Measurements from ENCODE around the gene ICA1.

Gene ICA1

DNA sequence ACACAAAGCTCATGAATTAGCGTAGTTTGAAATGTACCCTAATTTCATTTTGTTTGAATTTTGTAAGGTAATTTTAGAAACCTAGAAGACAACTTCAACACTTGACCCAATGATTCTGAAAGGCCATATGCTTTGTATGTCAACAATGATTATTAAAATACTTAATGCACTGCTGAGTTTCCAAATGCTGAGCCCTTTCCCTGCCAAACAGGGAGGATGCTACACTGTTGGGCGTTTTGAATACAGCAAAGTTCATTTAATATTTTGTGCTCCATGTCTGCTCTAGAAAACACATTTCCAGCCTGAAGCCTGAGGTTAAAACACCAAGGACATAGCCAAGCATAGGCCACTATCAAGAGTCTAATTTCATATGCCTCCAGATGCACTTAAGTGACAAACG, 99.8 kb downstream of the ICA1 start:
- DNase-seq (ENCODE audit: extremely low read depth, low read depth): no peak
- no peak overlapping the region for H3K4me3 ChIP-seq (replicated peaks; ENCODE audit: low read depth, low read length)
- TF ChIP-seq CTCF (IDR thresholded peaks at IDR 0.05; ENCODE audit: low read depth, low read length, missing control alignments): no peak

DNA sequence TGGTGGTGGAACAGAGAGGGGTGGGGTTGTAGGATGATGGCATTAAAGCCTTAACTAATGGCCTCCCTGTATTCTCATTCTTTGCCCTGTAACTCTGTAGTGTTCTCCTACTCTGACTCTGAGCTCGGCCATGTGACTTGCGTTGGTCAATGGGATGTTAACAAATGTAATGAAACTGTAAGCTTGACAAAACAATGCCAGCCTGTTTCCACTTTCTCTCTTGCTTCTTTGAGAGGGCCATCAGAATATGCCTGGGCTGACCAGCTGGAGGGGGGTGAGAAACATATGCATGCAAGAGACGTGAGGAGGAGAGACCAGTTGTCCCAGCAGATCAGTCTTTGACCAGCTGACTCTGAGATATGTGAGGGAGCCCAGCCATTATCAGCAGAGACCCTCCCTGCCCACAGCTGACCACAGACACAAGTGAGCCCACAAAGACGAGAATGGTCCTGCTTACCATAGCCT, 100.6 kb downstream of the ICA1 start:
- DNase-seq (ENCODE audit: extremely low read depth, low read depth): no peak

DNA sequence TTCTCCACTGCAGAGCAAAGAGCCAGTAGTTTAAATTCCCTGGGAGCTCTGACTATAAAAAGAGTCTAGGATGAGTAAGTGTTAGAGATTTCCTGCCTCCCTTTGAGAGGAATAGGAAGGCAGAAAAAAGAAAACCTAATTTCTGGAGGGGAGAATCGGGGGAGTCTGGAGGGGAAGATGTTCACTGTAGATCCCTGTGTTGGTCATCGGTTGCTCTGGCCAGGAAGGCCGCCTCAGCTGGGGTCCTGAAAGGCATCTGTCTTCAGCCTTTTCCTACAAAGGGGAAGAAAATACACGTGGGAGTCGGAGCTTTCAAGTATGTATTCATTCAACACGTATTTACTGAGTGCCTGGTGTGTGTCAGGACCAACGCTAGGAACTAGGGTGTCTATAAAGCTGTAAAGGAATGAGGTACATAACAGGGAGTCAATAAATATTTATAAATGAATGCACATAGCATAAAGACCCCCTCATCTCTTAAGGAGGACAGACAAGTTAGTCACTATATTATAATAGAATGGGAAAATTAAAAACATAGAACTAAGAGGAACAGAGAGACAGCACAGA, 101.1 kb downstream of the ICA1 start:
- TF ChIP-seq CTCF (IDR thresholded peaks at IDR 0.05; ENCODE audit: low read depth, low read length, missing control alignments): no peak

More for the DNA sequence above, 100.6 kb downstream of the ICA1 start:
- no peak overlapping the region for H3K4me3 ChIP-seq (replicated peaks; ENCODE audit: low read depth, low read length)
- no peak for TF ChIP-seq CTCF (IDR thresholded peaks at IDR 0.05; ENCODE audit: low read depth, low read length, missing control alignments)

DNA sequence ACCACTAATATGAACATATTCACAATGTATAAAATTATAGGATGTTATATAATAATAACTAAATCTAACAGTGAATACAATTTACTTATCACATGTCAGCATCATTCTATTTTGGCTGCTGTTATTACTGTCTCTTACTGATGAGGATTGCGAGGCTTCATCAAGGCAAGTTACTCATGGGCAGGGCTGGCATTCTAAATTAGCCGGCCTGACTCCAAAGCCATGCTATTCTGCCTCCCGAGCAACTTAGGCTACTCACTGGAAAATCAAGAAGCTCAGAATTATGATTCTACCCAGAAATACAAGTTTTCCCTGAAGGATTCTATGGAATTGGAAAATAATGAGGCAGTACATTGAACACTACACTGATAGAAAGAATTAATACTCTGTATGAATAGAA, 101.7 kb downstream of the ICA1 start:
- DNase-seq (ENCODE audit: extremely low read depth, low read depth): no peak
- H3K4me3 ChIP-seq (replicated peaks; ENCODE audit: low read depth, low read length): no peak overlapping the region
- TF ChIP-seq CTCF (IDR thresholded peaks at IDR 0.05; ENCODE audit: low read depth, low read length, missing control alignments): no peak

More for the DNA sequence above, 101.1 kb downstream of the ICA1 start:
- DNase-seq (ENCODE audit: extremely low read depth, low read depth): no peak
- H3K4me3 ChIP-seq (replicated peaks; ENCODE audit: low read depth, low read length): no peak overlapping the region

DNA sequence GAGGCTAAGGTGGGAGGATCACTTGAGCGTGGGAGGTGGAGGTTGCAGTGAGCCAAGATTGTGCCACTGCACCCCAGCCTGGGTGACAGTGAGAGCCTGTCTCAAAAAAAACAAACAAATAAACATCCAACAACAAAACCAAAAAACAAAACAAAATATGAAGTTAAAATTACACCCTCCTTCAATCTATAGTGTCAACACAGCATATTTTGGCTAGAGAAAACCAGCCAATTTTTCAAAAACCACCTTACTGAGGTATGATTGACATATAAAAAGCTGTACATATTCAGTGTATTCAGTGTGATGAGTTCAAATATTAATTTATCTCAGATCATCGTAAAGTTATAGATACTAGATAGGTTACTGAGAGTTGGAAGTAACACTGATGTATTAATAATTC, 102.4 kb downstream of the ICA1 start:
- no peak for TF ChIP-seq CTCF (IDR thresholded peaks at IDR 0.05; ENCODE audit: low read depth, low read length, missing control alignments)

GRCh38 chr7:8157296-8157695, 104.7 kb downstream of the ICA1 start:
- no peak overlapping the region for H3K4me3 ChIP-seq (replicated peaks; ENCODE audit: low read depth, low read length)
- DNase-seq (ENCODE audit: extremely low read depth, low read depth): no peak
- no peak for TF ChIP-seq CTCF (IDR thresholded peaks at IDR 0.05; ENCODE audit: low read depth, low read length, missing control alignments)

More for the DNA sequence above, 102.4 kb downstream of the ICA1 start:
- no peak for DNase-seq (ENCODE audit: extremely low read depth, low read depth)
- H3K4me3 ChIP-seq (replicated peaks; ENCODE audit: low read depth, low read length): no peak overlapping the region

- no peak for TF ChIP-seq CTCF (IDR thresholded peaks at IDR 0.05; ENCODE audit: low read depth, low read length, missing control alignments)
- no peak for DNase-seq (ENCODE audit: extremely low read depth, low read depth)
- H3K4me3 ChIP-seq (replicated peaks; ENCODE audit: low read depth, low read length): no peak overlapping the region
Measured at GRCh38 chr7:8155836-8156235, 106.1 kb downstream of the ICA1 start.

Data from HFF-Myc (cell line).